PFSK-1 (cell line): ENCODE measurements around the gene TRIM23.

Experiments used
- FOXP2 ChIP-seq: optimal IDR thresholded peaks from 2 replicates; pipeline ENCODE3; 2011; ENCODE audit warnings: borderline replicate concordance, control low read depth, inconsistent platforms; ENCODE audit not compliant: insufficient read depth; ENCODE audit errors: extremely low read length, extremely low read depth
- POLR2AphosphoS5 ChIP-seq: IDR thresholded peaks from 2 replicates; pipeline ENCODE4 v1.6.1; 2012; ENCODE audit warnings: low read depth, mild to moderate bottlenecking, control low read depth, low read length, moderate library complexity
- SIN3A ChIP-seq: IDR thresholded peaks from 2 replicates; pipeline ENCODE4 v1.6.1; 2012; ENCODE audit warnings: mild to moderate bottlenecking, low read length, moderate library complexity, borderline replicate concordance; ENCODE audit not compliant: insufficient read depth
- TAF1 ChIP-seq: IDR thresholded peaks from 2 replicates; pipeline ENCODE4 v1.6.1; 2012; ENCODE audit warnings: low read length, control low read depth, borderline replicate concordance; ENCODE audit not compliant: insufficient read depth
- TF ChIP-seq, protein P1 (sequence below), 2 experiments: IDR thresholded peaks; 2 replicates each; pipeline versions ENCODE4 v1.6.1 to v1.8.0; 2011 to 2012; ENCODE audit warnings: low read depth in 2 of 2, low read length in 2 of 2, control low read depth in 1 of 2, inconsistent platforms in 1 of 2, mild to moderate bottlenecking in 1 of 2, moderate library complexity in 1 of 2; ENCODE audit not compliant: insufficient read depth in 1 of 2

The TRIM23 gene

DNA sequence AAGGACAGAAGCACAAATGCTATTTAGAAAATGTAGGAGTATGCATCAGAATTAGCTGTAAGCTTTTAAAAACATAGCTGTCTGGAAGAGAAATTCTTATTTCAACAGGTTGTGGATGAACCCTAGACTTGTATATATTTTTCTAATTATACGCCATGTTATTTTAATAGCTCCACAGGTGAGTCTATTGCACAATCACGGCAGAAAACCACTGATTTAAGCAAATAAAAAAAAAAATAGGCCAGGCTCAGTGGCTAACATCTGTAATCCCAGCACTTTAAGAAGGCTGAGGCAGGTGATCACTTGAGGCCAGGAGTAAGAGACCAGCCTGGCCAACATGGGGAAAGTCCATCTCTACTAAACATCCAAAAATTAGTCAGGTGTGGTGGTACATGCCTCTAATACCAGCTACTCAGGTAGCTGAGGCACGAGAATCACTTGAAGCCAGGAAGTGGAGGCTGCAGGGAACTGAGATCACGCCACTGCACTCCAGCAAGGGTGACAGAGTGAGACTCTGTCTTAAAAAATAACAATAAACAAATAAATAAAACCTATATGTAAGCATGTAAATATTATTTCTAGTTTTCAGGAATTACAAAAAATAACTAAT, 11.7 kb downstream of the TRIM23 start:
- TF ChIP-seq POLR2AphosphoS5: no peak
- TF ChIP-seq, protein P1, sequence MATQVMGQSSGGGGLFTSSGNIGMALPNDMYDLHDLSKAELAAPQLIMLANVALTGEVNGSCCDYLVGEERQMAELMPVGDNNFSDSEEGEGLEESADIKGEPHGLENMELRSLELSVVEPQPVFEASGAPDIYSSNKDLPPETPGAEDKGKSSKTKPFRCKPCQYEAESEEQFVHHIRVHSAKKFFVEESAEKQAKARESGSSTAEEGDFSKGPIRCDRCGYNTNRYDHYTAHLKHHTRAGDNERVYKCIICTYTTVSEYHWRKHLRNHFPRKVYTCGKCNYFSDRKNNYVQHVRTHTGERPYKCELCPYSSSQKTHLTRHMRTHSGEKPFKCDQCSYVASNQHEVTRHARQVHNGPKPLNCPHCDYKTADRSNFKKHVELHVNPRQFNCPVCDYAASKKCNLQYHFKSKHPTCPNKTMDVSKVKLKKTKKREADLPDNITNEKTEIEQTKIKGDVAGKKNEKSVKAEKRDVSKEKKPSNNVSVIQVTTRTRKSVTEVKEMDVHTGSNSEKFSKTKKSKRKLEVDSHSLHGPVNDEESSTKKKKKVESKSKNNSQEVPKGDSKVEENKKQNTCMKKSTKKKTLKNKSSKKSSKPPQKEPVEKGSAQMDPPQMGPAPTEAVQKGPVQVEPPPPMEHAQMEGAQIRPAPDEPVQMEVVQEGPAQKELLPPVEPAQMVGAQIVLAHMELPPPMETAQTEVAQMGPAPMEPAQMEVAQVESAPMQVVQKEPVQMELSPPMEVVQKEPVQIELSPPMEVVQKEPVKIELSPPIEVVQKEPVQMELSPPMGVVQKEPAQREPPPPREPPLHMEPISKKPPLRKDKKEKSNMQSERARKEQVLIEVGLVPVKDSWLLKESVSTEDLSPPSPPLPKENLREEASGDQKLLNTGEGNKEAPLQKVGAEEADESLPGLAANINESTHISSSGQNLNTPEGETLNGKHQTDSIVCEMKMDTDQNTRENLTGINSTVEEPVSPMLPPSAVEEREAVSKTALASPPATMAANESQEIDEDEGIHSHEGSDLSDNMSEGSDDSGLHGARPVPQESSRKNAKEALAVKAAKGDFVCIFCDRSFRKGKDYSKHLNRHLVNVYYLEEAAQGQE (IDR thresholded peaks at IDR 0.05; ENCODE audit: insufficient read depth in 1 of 2, low read depth in 2 of 2, low read length in 2 of 2): no peak
- TF ChIP-seq TAF1: no peak
- no peak for TF ChIP-seq FOXP2
- no peak for TF ChIP-seq SIN3A

DNA sequence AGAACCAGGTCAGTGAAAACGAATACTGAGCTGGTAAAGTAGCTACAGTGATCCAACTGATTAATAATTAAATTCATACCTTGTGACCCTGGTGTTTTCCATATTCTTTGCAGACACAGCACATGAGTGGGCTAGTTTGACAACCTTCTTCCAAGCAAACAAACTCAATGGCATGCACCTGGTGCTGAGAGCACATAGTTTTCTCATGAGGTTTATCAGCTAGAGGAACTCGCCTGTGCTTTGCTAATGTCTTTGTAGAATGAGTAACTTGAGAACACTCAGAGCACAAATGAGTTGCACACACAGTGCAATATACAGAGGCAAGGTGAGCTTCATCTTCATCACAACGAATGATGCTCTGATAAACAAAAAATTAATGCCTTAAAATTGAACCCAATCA, 12.6 kb downstream of the TRIM23 start:
- TF ChIP-seq TAF1 (no peak), POLR2AphosphoS5 (no peak), SIN3A (no peak), FOXP2 (no peak)
- TF ChIP-seq, protein P1 (IDR thresholded peaks at IDR 0.05; ENCODE audit: insufficient read depth in 1 of 2, low read depth in 2 of 2, low read length in 2 of 2): no peak

DNA sequence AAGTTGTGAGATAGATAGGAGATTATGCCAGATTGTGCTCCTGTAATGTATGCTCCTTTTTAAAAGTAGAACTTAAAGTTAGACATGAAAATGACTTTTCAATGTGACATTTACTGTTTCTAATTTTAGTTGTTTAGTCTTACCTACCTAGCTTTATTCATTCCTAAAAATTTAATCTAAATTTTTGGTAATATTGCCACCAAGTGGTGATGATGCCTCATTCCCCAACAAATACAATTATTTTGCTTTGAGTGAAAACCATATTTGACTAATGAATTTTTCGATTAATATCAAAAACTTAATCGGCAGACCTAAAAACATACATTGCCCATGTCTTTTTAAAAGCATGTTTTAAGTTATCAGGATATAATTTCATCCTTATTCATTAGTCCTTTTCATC, 35.4 kb downstream of the TRIM23 start:
- TF ChIP-seq TAF1 (no peak), FOXP2 (no peak), POLR2AphosphoS5 (no peak), SIN3A (no peak)
- TF ChIP-seq, protein P1 (IDR thresholded peaks at IDR 0.05; ENCODE audit: insufficient read depth in 1 of 2, low read depth in 2 of 2, low read length in 2 of 2): no peak

DNA sequence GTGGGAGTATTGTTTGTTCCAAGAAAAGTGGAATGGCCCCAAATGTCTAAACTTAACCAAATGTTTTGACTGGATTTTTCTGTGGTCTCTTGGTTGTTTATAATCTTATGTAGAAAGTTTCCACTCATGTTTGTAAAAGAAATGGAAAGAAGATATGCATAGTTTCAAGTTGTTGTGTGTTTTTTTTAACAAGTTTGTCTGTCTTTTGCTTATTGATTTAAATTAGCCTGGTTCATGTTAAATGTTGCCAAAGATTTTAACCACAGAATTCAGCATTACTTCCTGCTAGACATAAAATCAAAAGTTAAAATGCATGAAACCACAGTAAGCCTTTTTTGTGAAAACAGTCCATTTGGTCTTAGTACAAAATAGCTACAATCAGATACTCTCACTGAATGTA, 47.0 kb downstream of the TRIM23 start:
- TF ChIP-seq, protein P1 (IDR thresholded peaks at IDR 0.05; ENCODE audit: insufficient read depth in 1 of 2, low read depth in 2 of 2, low read length in 2 of 2): no peak
- TF ChIP-seq FOXP2 (no peak), SIN3A (no peak), TAF1 (no peak)

DNA sequence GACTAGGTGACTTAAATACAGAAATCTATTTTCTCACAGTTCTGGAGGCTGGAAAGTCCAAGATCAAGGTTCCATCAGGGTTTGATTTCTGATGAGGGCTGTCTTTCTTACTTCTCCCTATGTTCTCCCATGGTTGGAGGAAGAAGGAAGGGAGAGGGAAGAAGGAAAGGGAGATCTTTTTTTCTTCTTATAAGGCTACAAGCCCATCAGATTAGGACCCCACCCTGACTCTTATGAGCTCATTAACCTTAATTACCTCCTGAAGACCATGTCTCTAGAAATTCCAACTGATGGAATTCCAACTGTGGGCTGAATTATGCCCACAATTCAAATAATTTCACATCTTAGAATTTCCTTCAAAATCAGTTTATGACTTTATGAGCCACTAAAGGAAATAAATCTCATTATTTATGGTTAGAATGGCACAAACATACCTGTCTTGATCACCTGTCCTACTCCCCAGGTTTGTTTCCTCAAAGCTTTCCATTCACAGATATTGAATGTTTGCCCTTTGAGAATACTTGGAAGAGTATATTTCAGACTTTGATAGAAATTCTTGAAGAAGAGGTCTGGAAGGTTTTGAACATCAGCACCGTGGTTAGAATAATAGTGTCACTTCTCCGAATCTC, 53.4 kb downstream of the TRIM23 start:
- TF ChIP-seq SIN3A (no peak), TAF1 (no peak), FOXP2 (no peak), POLR2AphosphoS5 (no peak)
- TF ChIP-seq, protein P1 (IDR thresholded peaks at IDR 0.05; ENCODE audit: insufficient read depth in 1 of 2, low read depth in 2 of 2, low read length in 2 of 2): no peak
